ENCODE data around the gene GALNS. TPM values are rescaled to one million over a fixed set of nuclear protein-coding genes. Genes with fewer than 3 reads are reported as not detected.

Gene GALNS
- total and polyA plus RNA-seq, 2 of the 4 experiments (the other 2 are of a cell fraction), result 7.2 to 32.5 TPM

- H3K9ac ChIP-seq (ENCODE audit: low read depth, low read length), result no peak overlapping the region
- H3K4ac ChIP-seq (ENCODE audit: low read depth, low read length), result no peak overlapping the region
- intact Hi-C loops (cut with micrococcal nuclease) (no loop called here), in situ Hi-C loops (cut with MboI; ENCODE audit: low sequenced_read_pairs) (no loop called here), dilution Hi-C loops (cut with HindIII; ENCODE audit: low sequenced_read_pairs, unreplicated experiment) (no loop called here)
- H3K14ac ChIP-seq (replicated peaks; ENCODE audit: low read depth, low read length), result no peak overlapping the region
- no peak overlapping the region for H3K23ac ChIP-seq (ENCODE audit: low read depth, low read length)
- no peak overlapping the region for H2AFZ ChIP-seq (replicated peaks; ENCODE audit: low read length, poor library complexity)
- no peak overlapping the region for H2AK5ac ChIP-seq (ENCODE audit: low read depth, low read length)
- H3K79me1 ChIP-seq (ENCODE audit: low read depth in 1 of 2, low read length in 2 of 2), result peaks cover 11 to 55% of the 10 kb centered on the region in 2 experiments; a peak in 3 of 4 replicates
- POLR2A ChIA-PET (ENCODE audit: unreplicated experiment), result no interaction called here
- no peak overlapping the region for H2BK15ac ChIP-seq (ENCODE audit: low read depth, low read length)
- H3K9me3 ChIP-seq (ENCODE audit: control insufficient read depth, insufficient read depth, low read length), result no peaks in the 10 kb centered on the region
- H2BK5ac ChIP-seq (ENCODE audit: low read depth, low read length, poor library complexity, severe bottlenecking), result no peak overlapping the region
- H3K18ac ChIP-seq (ENCODE audit: low read depth, low read length), result no peak overlapping the region
- H4K91ac ChIP-seq (ENCODE audit: insufficient read depth, low read depth, low read length), result no peak overlapping the region
- no peak overlapping the region for H4K5ac ChIP-seq (ENCODE audit: low read depth, low read length)
- H3K4me1 ChIP-seq (ENCODE audit: control insufficient read depth, insufficient read depth, low read length), result peaks cover 19% of the 10 kb centered on the region
- H2AK9ac ChIP-seq (replicated peaks; ENCODE audit: low read depth, low read length, poor library complexity), result no peak overlapping the region
- no peak overlapping the region for H3K4me2 ChIP-seq (ENCODE audit: low read depth, low read length)
- no peak for TF ChIP-seq CHD1 (IDR thresholded peaks at IDR 0.05; ENCODE audit: low read depth, low read length)
- TF ChIP-seq RCOR1 (IDR thresholded peaks at IDR 0.05; ENCODE audit: insufficient replicate concordance, low read length), result no peak
- no peak for TF ChIP-seq USF2 (IDR thresholded peaks at IDR 0.05; ENCODE audit: low read depth, low read length)
- TF ChIP-seq POLR2A (IDR thresholded peaks at IDR 0.05; ENCODE audit: low read depth, low read length), result no peak
- TF ChIP-seq CEBPB (IDR thresholded peaks at IDR 0.05; ENCODE audit: low read depth, low read length), result no peak
- BruUV-seq (replicated peaks), result no TSS peak
- ATAC-seq (ENCODE audit: low read depth) (no peak), DNase-seq (no peak)
- H2BK20ac ChIP-seq (ENCODE audit: low read depth, low read length), result no peak overlapping the region
- no peak overlapping the region for H2BK120ac ChIP-seq (ENCODE audit: low read depth, low read length)
- H3K36me3 ChIP-seq (ENCODE audit: control insufficient read depth, insufficient read depth, low read length), result peaks cover 19% of the 10 kb centered on the region
- H3K56ac ChIP-seq (ENCODE audit: extremely low read depth, insufficient read depth, low read length), result no peak overlapping the region
- H4K20me1 ChIP-seq (ENCODE audit: insufficient read depth, low read length), result peaks cover 23% of the 10 kb centered on the region
- no peaks in the 10 kb centered on the region for H3K27me3 ChIP-seq (ENCODE audit: control insufficient read depth, insufficient read depth, low read length)
- WGBS, 2 experiments (ENCODE audit: extremely low coverage in 2 of 2, insufficient read length in 1 of 2), result 90% methylated on average over 11 of the region's 26 CpGs; no CpG with 5 or more reads in 1 of the 2 experiments
- H3K9me1 ChIP-seq (ENCODE audit: insufficient read depth, low read length), result no peaks in the 10 kb centered on the region
- H3K4me3 ChIP-seq (ENCODE audit: insufficient read depth, low read depth, low read length), result no peak overlapping the region
- CTCF ChIA-PET, result no interaction called here
- H4K8ac ChIP-seq (ENCODE audit: low read depth in 2 of 2, low read length in 2 of 2), result no peak overlapping the region
- no peak overlapping the region for H3K27ac ChIP-seq (ENCODE audit: insufficient read depth, low read length)
These were observed 48.9 kb downstream of the GALNS start for GRCh38 chr16:88807626-88808453.

Measured in IMR-90 (cell line).